NCI-H510A (cell line): ENCODE results near the gene PTPN4.
"Not testable (repeated sequence)": the region's sequence is repeated elsewhere in the genome, so short reads cannot be mapped to it uniquely, and the experiment has no call there.

Experiments
- DNase-seq: peaks from one replicate; lab custom pipeline; 2025; lab: John Stamatoyannopoulos, UW

Gene PTPN4

GRCh38 chr2:119941388-119941787 is 181.7 kb downstream of the PTPN4 start:
- no peak for DNase-seq

GRCh38 chr2:119941981-119942513 is 182.3 kb downstream of the PTPN4 start:
- DNase-seq, result no peak

- DNase-seq, result no peak
These were observed 183.3 kb downstream of the PTPN4 start for GRCh38 chr2:119943058-119943457.

- DNase-seq, result no peak
These were observed 187.8 kb downstream of the PTPN4 start for GRCh38 chr2:119947535-119947934.

- DNase-seq, result no peak
These were observed 191.2 kb downstream of the PTPN4 start for GRCh38 chr2:119950966-119951365.

- DNase-seq, result no peak
These were observed 199.0 kb downstream of the PTPN4 start for GRCh38 chr2:119958670-119959268.

GRCh38 chr2:119960821-119961220 is 201.1 kb downstream of the PTPN4 start:
- no peak for DNase-seq

GRCh38 chr2:119981896-119982295 is 222.2 kb downstream of the PTPN4 start:
- no peak for DNase-seq

- no peak for DNase-seq
These were observed 222.8 kb downstream of the PTPN4 start for GRCh38 chr2:119982506-119982905.

- DNase-seq, result no peak
These were observed 223.4 kb downstream of the PTPN4 start for GRCh38 chr2:119983108-119983507.

- no peak for DNase-seq
These were observed 236.4 kb downstream of the PTPN4 start for GRCh38 chr2:119996148-119996547.

GRCh38 chr2:119996896-119997891 is 237.5 kb downstream of the PTPN4 start:
- DNase-seq, result not testable (repeated sequence)

- no peak for DNase-seq
These were observed 241.7 kb downstream of the PTPN4 start for GRCh38 chr2:120001471-120001870.

- no peak for DNase-seq
These were observed 244.5 kb downstream of the PTPN4 start for GRCh38 chr2:120004254-120004653.

- no peak for DNase-seq
These were observed 246.3 kb downstream of the PTPN4 start for GRCh38 chr2:120005834-120006521.

- no peak for DNase-seq
These were observed 248.1 kb downstream of the PTPN4 start for GRCh38 chr2:120007851-120008250.

- DNase-seq, result no peak
These were observed 252.6 kb downstream of the PTPN4 start for GRCh38 chr2:120012363-120012762.

GRCh38 chr2:120012771-120013596 is 253.3 kb downstream of the PTPN4 start, which contains the start of gene EPB41L5:
TSS of gene EPB41L5 (plus strand) at chr2:120013077. CDS start at chr2:120019085, 6,008 bp downstream.
- peak; percentile 88 for DNase-seq

- peak; percentile 29 for DNase-seq
These were observed 254.0 kb downstream of the PTPN4 start for GRCh38 chr2:120013597-120014223.

- DNase-seq, result peak; percentile 2
These were observed 254.7 kb downstream of the PTPN4 start for GRCh38 chr2:120014226-120014980.
